GM12875 (cell line): Measurements from ENCODE around the gene FFAR3.
"Not testable (repeated sequence)": the region's sequence is repeated elsewhere in the genome, so short reads cannot be mapped to it uniquely, and the experiment has no call there.

Experiments used
- H3K4me3 ChIP-seq: one replicate; pipeline ENCODE4 v1.5.1; 2011; ENCODE audit warnings: low read depth, low read length, control low read depth
- CTCF ChIP-seq: IDR thresholded peaks from 2 replicates; pipeline ENCODE4 v1.5.1; 2011; ENCODE audit warnings: low read depth, mild to moderate bottlenecking, control low read depth, inconsistent platforms, low read length, moderate library complexity, borderline replicate concordance; ENCODE audit not compliant: insufficient read depth

FFAR3 gene

DNA sequence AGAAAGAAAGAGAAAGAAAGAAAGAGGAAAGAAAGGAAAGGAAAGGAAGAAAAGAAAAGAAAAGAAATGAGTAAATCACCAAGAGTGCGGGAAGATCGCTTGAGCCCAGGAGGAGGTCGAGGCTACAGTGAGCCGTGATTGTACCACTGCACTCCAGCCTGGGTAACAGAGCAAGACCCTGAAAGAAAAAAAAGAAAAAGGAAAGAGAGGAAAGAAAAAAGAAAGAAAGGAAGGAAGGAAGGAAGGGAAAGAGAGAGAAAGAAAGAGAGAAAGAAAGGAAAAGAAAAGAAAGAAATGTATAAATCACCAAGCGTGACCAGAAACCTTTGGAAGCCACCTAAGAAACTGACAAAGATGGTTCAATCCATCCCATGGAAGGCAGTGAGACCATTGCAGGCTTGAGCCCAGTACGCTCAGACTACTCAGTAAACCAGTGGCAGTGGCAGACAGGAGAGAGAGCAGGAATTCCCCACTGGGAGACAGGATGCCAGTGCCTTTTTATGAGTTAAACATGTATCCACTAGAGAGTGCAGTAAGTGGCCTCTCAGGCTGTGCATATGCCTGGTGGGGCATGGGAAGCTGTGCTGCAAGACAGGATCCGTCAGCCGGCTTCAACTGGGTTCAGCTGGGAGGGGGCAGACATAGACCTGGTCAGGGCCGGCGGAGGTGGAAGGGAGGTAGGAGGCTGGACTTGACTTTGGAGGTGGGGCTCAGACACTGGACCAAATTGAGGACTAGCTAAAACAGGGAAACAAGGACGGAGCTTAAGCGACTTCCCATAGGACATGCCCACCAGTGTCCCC, 17.4 kb downstream of the FFAR3 start:
- TF ChIP-seq CTCF, result no peak
- H3K4me3 ChIP-seq, result no peak overlapping the region

- no peak for TF ChIP-seq CTCF
Observed at GRCh38 chr19:35377656-35378055, 19.4 kb downstream of the FFAR3 start.

DNA sequence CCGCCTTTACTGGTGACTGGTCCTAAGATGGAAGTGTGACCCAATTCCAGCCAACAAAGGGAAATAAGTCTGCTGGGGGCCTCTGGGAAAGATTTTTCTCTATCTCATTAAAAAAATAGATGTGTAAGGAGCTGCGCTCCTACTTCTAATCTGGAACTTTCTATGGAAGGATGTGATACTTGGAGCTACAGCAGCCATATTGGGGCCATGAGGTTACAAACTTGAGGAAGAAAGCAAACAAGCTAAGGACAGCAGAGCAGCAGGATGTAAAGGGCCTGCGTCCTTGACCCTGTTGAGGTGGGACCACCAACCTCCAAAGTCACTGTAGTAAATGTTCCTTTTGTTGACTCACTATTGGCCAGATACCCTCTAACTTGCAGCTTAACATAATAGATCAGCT, 20.1 kb downstream of the FFAR3 start:
- no peak overlapping the region for H3K4me3 ChIP-seq
- TF ChIP-seq CTCF, result no peak

More at GRCh38 chr19:35377656-35378055, 19.4 kb downstream of the FFAR3 start:
- H3K4me3 ChIP-seq, result no peak overlapping the region

DNA sequence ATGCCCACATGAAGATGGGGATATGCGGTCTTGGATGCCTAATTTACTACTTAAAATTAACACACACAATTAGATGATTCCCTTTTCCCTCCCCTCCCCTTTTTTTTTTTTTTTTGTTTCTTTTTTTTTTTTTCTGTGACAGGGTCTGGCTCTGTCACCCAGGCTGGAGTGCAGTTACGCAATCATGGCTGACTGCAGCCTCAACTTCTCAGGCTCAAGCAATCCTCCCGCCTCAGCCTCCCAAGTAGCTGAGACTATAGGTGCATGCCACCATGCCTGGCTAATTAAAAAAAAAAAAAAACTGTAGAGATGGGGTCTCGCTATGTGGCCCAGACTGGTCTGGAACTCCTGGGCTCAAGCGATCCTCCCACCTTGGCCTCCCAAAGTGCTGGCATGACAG, 21.3 kb downstream of the FFAR3 start:
- not testable (repeated sequence) for H3K4me3 ChIP-seq

GRCh38 chr19:35379992-35380391, 21.7 kb downstream of the FFAR3 start:
- no peak overlapping the region for H3K4me3 ChIP-seq
- no peak for TF ChIP-seq CTCF

DNA sequence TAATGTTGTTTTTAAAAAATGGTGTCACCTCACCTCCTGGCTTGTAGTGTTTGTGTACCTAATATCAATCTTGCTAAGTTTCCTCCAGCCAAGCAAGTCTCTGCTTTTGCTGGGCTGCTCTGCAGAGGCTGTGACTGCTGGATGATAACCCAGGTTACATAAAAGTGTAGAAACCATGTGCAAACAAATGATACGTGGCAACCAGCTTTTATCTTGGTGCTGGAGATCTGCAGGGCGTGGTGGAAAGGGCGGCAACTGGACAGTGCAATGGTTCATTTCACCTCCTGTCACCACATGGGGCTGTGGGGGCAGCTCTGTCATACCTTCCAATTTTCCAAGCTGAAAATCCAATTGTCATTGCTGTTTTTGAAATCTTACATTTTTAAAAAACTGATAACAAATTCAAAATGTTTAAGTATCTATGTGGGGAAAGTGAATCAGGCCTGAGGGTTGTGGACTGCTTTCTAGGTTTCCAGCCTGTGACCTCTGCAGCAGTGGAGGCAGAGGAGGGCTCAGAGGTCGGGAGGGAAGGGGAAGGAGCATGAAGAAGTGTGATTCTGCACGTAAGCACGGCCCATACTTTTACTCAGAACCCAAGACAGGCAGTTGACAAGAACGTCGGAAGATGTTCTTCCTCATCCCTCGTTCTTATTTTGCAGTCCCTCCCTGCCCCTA, 22.3 kb downstream of the FFAR3 start:
- no peak overlapping the region for H3K4me3 ChIP-seq
- no peak for TF ChIP-seq CTCF

GRCh38 chr19:35381318-35381717, 23.1 kb downstream of the FFAR3 start:
- no peak for TF ChIP-seq CTCF
- H3K4me3 ChIP-seq, result no peak overlapping the region
